HL-60 (cell line): Measurements from ENCODE around the gene PRKCE.
A peak's percentile ranks its signal among the peaks of the same experiment; 100 is the strongest.
"Not testable (repeated sequence)": the region's sequence is repeated elsewhere in the genome, so short reads cannot be mapped to it uniquely, and the experiment has no call there.

Source experiments
- DNase-seq, 2 experiments: peaks; one replicate each; pipeline ENCODE4 v3.0.0-alpha.2; 2010 to 2020; ENCODE audit warnings: low read depth in 1 of 2, low spot score in 1 of 2
- H3K27ac ChIP-seq: fragments of 250-450 bp; sonication (Bioruptor Pico); replicated peaks from 2 replicates; pipeline ENCODE4 v1.5.1; 2020; ENCODE audit warnings: mild to moderate bottlenecking, moderate library complexity
- H3K27me3 ChIP-seq: fragments of 250-450 bp; sonication (Bioruptor Pico); 2 replicates; pipeline ENCODE4 v1.5.1; 2021; ENCODE audit warnings: mild to moderate bottlenecking, moderate library complexity; ENCODE audit not compliant: insufficient read depth, poor library complexity, severe bottlenecking
- H3K4me3 ChIP-seq: replicated peaks from 2 replicates; pipeline ENCODE4 v1.5.1; 2011; ENCODE audit warnings: mild to moderate bottlenecking, control low read depth, low read length; ENCODE audit not compliant: insufficient read depth
- GABPA ChIP-seq: IDR thresholded peaks from 2 replicates; pipeline ENCODE4 v1.6.1; 2012; ENCODE audit warnings: low read depth
- POLR2AphosphoS5 ChIP-seq: IDR thresholded peaks from 2 replicates; pipeline ENCODE4 v1.6.1; 2012; ENCODE audit warnings: low read depth
- SPI1 ChIP-seq: IDR thresholded peaks from 2 replicates; pipeline ENCODE4 v1.6.1; 2012; ENCODE audit warnings: low read depth, mild to moderate bottlenecking, borderline replicate concordance
- TF ChIP-seq, protein P1 (sequence below): IDR thresholded peaks from one replicate; pipeline ENCODE4 v1.5.1; 2011; ENCODE audit warnings: low read length, control low read depth, inconsistent platforms; ENCODE audit not compliant: insufficient read depth
- TF ChIP-seq, protein P2 (sequence below): IDR thresholded peaks from 2 replicates; pipeline ENCODE4 v1.6.1; 2012; ENCODE audit warnings: low read depth; ENCODE audit not compliant: insufficient replicate concordance

PRKCE gene

DNA sequence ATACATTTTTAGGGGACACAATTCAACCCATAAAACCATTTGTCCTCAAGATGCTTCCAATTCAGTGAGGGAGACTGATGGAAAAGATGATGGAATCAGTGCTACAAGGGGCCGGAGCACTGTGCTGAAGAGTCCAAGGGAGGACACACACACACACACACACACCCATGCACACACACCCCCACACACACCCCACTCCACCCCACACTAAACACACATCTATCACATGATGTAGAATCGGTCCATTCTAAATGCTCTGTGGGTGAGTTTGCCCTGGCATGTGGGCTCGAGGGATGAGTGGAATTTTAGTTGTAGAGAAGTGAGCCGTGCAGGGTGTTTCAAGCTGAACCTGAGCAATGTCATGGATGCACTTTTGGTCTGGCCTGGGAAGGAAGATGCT, 41.1 kb downstream of the PRKCE start:
- H3K27me3 ChIP-seq: no peaks in the 10 kb centered on the region
- TF ChIP-seq SPI1: no peak
- TF ChIP-seq, protein P1, sequence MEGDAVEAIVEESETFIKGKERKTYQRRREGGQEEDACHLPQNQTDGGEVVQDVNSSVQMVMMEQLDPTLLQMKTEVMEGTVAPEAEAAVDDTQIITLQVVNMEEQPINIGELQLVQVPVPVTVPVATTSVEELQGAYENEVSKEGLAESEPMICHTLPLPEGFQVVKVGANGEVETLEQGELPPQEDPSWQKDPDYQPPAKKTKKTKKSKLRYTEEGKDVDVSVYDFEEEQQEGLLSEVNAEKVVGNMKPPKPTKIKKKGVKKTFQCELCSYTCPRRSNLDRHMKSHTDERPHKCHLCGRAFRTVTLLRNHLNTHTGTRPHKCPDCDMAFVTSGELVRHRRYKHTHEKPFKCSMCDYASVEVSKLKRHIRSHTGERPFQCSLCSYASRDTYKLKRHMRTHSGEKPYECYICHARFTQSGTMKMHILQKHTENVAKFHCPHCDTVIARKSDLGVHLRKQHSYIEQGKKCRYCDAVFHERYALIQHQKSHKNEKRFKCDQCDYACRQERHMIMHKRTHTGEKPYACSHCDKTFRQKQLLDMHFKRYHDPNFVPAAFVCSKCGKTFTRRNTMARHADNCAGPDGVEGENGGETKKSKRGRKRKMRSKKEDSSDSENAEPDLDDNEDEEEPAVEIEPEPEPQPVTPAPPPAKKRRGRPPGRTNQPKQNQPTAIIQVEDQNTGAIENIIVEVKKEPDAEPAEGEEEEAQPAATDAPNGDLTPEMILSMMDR: no peak
- no peak overlapping the region for H3K4me3 ChIP-seq
- DNase-seq: no peak
- no peak overlapping the region for H3K27ac ChIP-seq

GRCh38 chr2:45695480-45696007, 44.1 kb downstream of the PRKCE start:
- H3K27me3 ChIP-seq, DNase-seq, H3K4me3 ChIP-seq, H3K27ac ChIP-seq: not testable (repeated sequence)

DNA sequence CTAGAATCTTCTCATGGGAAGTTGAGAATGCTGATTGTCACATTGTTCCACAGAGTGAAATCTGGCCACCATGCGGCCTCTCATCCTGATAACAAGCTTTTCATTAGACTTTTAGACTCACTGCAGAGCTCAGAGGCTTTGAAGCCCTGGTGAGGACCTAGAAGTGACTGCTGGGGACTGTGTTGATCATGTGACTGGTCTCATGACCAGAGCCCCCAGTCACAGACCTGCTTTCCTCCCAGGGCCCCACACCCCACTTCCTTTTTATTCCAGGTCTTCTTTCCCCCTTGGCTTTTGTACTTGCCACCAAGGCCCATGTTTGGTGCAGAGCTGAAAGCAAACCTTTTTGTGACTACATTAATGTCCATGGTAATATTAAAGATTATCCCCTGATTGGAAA, 45.2 kb downstream of the PRKCE start:
- no peak overlapping the region for H3K27ac ChIP-seq
- no peak for DNase-seq
- no peaks in the 10 kb centered on the region for H3K27me3 ChIP-seq
- TF ChIP-seq, protein P2, sequence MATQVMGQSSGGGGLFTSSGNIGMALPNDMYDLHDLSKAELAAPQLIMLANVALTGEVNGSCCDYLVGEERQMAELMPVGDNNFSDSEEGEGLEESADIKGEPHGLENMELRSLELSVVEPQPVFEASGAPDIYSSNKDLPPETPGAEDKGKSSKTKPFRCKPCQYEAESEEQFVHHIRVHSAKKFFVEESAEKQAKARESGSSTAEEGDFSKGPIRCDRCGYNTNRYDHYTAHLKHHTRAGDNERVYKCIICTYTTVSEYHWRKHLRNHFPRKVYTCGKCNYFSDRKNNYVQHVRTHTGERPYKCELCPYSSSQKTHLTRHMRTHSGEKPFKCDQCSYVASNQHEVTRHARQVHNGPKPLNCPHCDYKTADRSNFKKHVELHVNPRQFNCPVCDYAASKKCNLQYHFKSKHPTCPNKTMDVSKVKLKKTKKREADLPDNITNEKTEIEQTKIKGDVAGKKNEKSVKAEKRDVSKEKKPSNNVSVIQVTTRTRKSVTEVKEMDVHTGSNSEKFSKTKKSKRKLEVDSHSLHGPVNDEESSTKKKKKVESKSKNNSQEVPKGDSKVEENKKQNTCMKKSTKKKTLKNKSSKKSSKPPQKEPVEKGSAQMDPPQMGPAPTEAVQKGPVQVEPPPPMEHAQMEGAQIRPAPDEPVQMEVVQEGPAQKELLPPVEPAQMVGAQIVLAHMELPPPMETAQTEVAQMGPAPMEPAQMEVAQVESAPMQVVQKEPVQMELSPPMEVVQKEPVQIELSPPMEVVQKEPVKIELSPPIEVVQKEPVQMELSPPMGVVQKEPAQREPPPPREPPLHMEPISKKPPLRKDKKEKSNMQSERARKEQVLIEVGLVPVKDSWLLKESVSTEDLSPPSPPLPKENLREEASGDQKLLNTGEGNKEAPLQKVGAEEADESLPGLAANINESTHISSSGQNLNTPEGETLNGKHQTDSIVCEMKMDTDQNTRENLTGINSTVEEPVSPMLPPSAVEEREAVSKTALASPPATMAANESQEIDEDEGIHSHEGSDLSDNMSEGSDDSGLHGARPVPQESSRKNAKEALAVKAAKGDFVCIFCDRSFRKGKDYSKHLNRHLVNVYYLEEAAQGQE: no peak
- peak; percentile 28; the same call in 1 of the 2 replicates for TF ChIP-seq SPI1
- no peak overlapping the region for H3K4me3 ChIP-seq

- no peak overlapping the region for H3K27ac ChIP-seq
- H3K4me3 ChIP-seq: no peak overlapping the region
- TF ChIP-seq, protein P2: no peak
- DNase-seq: no peak
- no peaks in the 10 kb centered on the region for H3K27me3 ChIP-seq
Measured at GRCh38 chr2:45697190-45697589, 45.7 kb downstream of the PRKCE start.

DNA sequence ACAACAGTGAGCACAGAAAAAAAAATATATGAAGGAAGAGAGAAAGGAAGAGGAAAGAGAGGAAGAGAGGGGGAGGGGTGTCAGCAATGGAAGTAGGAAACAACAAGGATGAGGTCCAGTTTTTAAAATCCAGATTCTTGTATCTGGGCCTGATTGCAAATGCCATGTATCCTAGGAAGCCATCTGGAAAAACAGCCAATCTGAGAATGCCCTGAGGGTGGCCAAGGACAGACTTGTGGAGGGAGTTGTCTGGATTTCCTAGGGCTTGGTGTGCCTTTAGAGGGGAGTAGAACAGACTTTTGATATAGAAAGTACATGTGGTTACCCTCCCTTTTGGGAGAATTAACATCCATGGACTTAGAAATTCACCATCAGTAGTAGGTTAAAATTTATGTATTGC, 47.1 kb downstream of the PRKCE start:
- Histone ChIP-seq H3K4me3 (no peak overlapping the region), H3K27me3 (no peaks in the 10 kb centered on the region), H3K27ac (no peak overlapping the region)
- no peak for DNase-seq
- TF ChIP-seq GABPA (no peak), SPI1 (no peak), POLR2AphosphoS5 (no peak)
- TF ChIP-seq, protein P1: no peak
- TF ChIP-seq, protein P2: no peak
